SU-DHL-6 (cell line): ENCODE results near the gene IL1R1.

Experiments used
- H2AFZ ChIP-seq: fragments of 200-600 bp; sonication (generic); 2 replicates; pipeline ENCODE4 v1.6.1; 2014; ENCODE audit warnings: low read depth, mild to moderate bottlenecking, moderate library complexity, mixed read lengths, antibody characterized with exemption, low read length; ENCODE audit not compliant: severe bottlenecking
- H3F3A ChIP-seq: fragments of 200-600 bp; shearing (Covaris generic); 2 replicates; pipeline ENCODE4 v1.6.0; 2016; ENCODE audit warnings: antibody characterized with exemption, mild to moderate bottlenecking; ENCODE audit not compliant: insufficient read depth
- H3K27ac ChIP-seq: fragments of 200-600 bp; sonication (generic); 2 replicates; pipeline ENCODE4 v1.5.1; 2016; ENCODE audit warnings: low read depth, mild to moderate bottlenecking, low read length, moderate library complexity, mixed read lengths
- H3K27me3 ChIP-seq: fragments of 200-600 bp; sonication (generic), shearing (Covaris generic); 2 replicates; pipeline ENCODE4 v1.6.0; 2014; ENCODE audit warnings: mild to moderate bottlenecking, low read length
- H3K36me3 ChIP-seq: fragments of 200-600 bp; sonication (generic); 2 replicates; pipeline ENCODE4 v1.6.1; 2014; ENCODE audit warnings: mild to moderate bottlenecking, low read length, mixed read lengths
- H3K4me2 ChIP-seq: fragments of 300-600, 200-600 bp; shearing (Covaris generic), sonication (generic); 2 replicates; pipeline ENCODE4 v1.6.0; 2014; ENCODE audit warnings: low read length, low read depth, mild to moderate bottlenecking; ENCODE audit not compliant: poor library complexity, severe bottlenecking
- H3K4me3 ChIP-seq: fragments of 200-600 bp; sonication (generic); 2 replicates; pipeline ENCODE4 v1.5.1; 2014; ENCODE audit warnings: antibody characterized with exemption, low read length, mild to moderate bottlenecking, mixed read lengths; ENCODE audit not compliant: insufficient read depth, poor library complexity, severe bottlenecking
- H3K79me2 ChIP-seq: fragments of 200-600 bp; sonication (generic); 2 replicates; pipeline ENCODE4 v1.6.1; 2014; ENCODE audit warnings: mild to moderate bottlenecking, low read length, moderate library complexity; ENCODE audit not compliant: insufficient read depth
- H3K9ac ChIP-seq: fragments of 200-600 bp; sonication (generic); 2 replicates; pipeline ENCODE4 v1.7.0; 2014; ENCODE audit warnings: mild to moderate bottlenecking, low read length
- H3K9me2 ChIP-seq: fragments of 200-600 bp; sonication (generic); replicated peaks from 2 replicates; pipeline ENCODE4 v1.6.1; 2014; ENCODE audit warnings: low read length; ENCODE audit not compliant: insufficient read depth
- H3K9me3 ChIP-seq: fragments of 200-600 bp; sonication (generic); 2 replicates; pipeline ENCODE4 v1.6.1; 2014; ENCODE audit warnings: low read length, mixed read lengths; ENCODE audit not compliant: insufficient read depth
- H4K20me1 ChIP-seq: fragments of 200-600 bp; sonication (generic); 2 replicates; pipeline ENCODE4 v1.6.1; 2014; ENCODE audit warnings: low read depth, mild to moderate bottlenecking, antibody characterized with exemption, low read length, moderate library complexity, mixed read lengths
- EZH2phosphoT487 ChIP-seq: fragments of 200-600 bp; sonication (generic), shearing (Covaris generic); conservative IDR thresholded peaks from 2 replicates; pipeline ENCODE4 v1.6.1; 2018; ENCODE audit warnings: mild to moderate bottlenecking, antibody characterized with exemption, low read length, moderate library complexity, mixed read lengths
- TF ChIP-seq, protein P1 (sequence below): fragments of 200-600 bp; sonication (generic); IDR thresholded peaks from one replicate; pipeline ENCODE4 v1.5.1; 2017; ENCODE audit warnings: antibody characterized with exemption, mild to moderate bottlenecking, low read length, moderate library complexity; ENCODE audit not compliant: insufficient read depth, poor library complexity, severe bottlenecking

The IL1R1 gene

DNA sequence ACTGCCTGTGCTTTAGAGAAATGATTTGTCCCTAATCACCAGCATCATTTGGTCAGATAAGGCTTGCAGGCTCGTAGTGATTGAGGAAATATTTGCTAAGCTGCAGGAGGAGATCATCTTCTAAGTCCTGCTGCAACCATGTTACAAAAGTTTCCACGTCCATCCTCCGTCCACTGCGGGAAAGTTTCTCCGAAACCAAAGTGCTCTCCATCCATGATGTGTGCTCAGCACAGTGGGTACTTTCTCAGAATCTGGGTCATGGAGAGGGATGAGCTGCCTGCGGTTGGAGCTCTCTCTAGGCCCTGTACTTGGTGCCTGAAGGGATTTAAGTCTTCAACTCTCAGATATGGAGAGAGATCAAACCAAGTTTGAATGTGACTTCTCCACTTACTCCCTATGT is 83.6 kb downstream of the IL1R1 start:
- no peaks in the 10 kb centered on the region for H3K36me3 ChIP-seq

GRCh38 chr2:102226612-102227391 is 84.3 kb downstream of the IL1R1 start:
- Histone ChIP-seq H3F3A (no peaks in the 10 kb centered on the region), H3K4me3 (no peak overlapping the region), H3K36me3 (no peaks in the 10 kb centered on the region), H3K9ac (no peak overlapping the region), H3K9me3 (no peaks in the 10 kb centered on the region), H3K9me2 (no peaks in the 10 kb centered on the region), H3K79me2 (no peaks in the 10 kb centered on the region), H3K27ac (no peak overlapping the region), H2AFZ (no peak overlapping the region), H3K27me3 (no peaks in the 10 kb centered on the region), H4K20me1 (no peaks in the 10 kb centered on the region), H3K4me2 (no peak overlapping the region)
- no peak for TF ChIP-seq EZH2phosphoT487
- TF ChIP-seq, protein P1, sequence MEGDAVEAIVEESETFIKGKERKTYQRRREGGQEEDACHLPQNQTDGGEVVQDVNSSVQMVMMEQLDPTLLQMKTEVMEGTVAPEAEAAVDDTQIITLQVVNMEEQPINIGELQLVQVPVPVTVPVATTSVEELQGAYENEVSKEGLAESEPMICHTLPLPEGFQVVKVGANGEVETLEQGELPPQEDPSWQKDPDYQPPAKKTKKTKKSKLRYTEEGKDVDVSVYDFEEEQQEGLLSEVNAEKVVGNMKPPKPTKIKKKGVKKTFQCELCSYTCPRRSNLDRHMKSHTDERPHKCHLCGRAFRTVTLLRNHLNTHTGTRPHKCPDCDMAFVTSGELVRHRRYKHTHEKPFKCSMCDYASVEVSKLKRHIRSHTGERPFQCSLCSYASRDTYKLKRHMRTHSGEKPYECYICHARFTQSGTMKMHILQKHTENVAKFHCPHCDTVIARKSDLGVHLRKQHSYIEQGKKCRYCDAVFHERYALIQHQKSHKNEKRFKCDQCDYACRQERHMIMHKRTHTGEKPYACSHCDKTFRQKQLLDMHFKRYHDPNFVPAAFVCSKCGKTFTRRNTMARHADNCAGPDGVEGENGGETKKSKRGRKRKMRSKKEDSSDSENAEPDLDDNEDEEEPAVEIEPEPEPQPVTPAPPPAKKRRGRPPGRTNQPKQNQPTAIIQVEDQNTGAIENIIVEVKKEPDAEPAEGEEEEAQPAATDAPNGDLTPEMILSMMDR = no peak

More for the DNA sequence above, 83.6 kb downstream of the IL1R1 start:
- no peaks in the 10 kb centered on the region for H3F3A ChIP-seq
- no peaks in the 10 kb centered on the region for H3K27me3 ChIP-seq
- no peaks in the 10 kb centered on the region for H3K79me2 ChIP-seq
- H4K20me1 ChIP-seq = no peaks in the 10 kb centered on the region
- H3K27ac ChIP-seq = no peak overlapping the region
- H3K4me3 ChIP-seq = no peak overlapping the region
- no peaks in the 10 kb centered on the region for H3K9me3 ChIP-seq
- no peaks in the 10 kb centered on the region for H3K9me2 ChIP-seq
- no peak for TF ChIP-seq EZH2phosphoT487
- TF ChIP-seq, protein P1 = no peak
- no peak overlapping the region for H3K9ac ChIP-seq
- no peak overlapping the region for H3K4me2 ChIP-seq
- no peak overlapping the region for H2AFZ ChIP-seq

- no peak overlapping the region for H3K27ac ChIP-seq
Observed at GRCh38 chr2:102229141-102229769, 86.7 kb downstream of the IL1R1 start.

More at GRCh38 chr2:102229141-102229769, 86.7 kb downstream of the IL1R1 start:
- Histone ChIP-seq H3K36me3 (no peaks in the 10 kb centered on the region), H3K9me2 (no peaks in the 10 kb centered on the region), H2AFZ (no peak overlapping the region), H3K4me2 (no peak overlapping the region), H3K79me2 (no peaks in the 10 kb centered on the region), H3F3A (no peaks in the 10 kb centered on the region), H4K20me1 (no peaks in the 10 kb centered on the region), H3K4me3 (no peak overlapping the region), H3K27me3 (no peaks in the 10 kb centered on the region), H3K9me3 (no peaks in the 10 kb centered on the region), H3K9ac (no peak overlapping the region)
- TF ChIP-seq EZH2phosphoT487 = no peak
- TF ChIP-seq, protein P1 = no peak
